Heart left ventricle (tissue), 13 donors: ENCODE data around the gene SLC1A4.

Source experiments
- CTCF ChIP-seq, 12 donors: fragments of 200-600 bp; sonication (generic) in 4 of 12; IDR thresholded peaks; one replicate each; pipeline versions ENCODE4 v1.5.0 to v1.8.0; 2018 to 2022; ENCODE audit warnings: antibody characterized with exemption in 12 of 12, mild to moderate bottlenecking in 5 of 12
- POLR2A ChIP-seq, 2 donors: fragments of 450-650 bp; IDR thresholded peaks; one replicate each; pipeline ENCODE4 v1.6.1; 2017; ENCODE audit warnings: antibody characterized with exemption in 2 of 2, mild to moderate bottlenecking in 2 of 2, moderate library complexity in 2 of 2
- donor health status: ischemic (EF 13 %, LVEDD 7.1; RV severe dilation, severe dysfunction).
- donor health status: DM: no; HTN: yes; CAD: no.
- donor health status: DM: no; HTN: no; CAD: no.
- donor health status: ischemic (EF 25% LVEDD 6.9; RV normal size, moderate dysfunction).
- donor health status: ischemic (EF 25% LVEDD 5.7; RV mildly dilated, moderate dysfunction).
- donor health status: ischemic (EF 35%, LVEDD 5.7; RV mildly dilated, moderate dysfunction).
- donor health status: nonischemic (EF 11% LVEDD 7.7; RV severe dilation, severe dysfunction).
- donor health status: DM: yes; HTN: yes; CAD: no.
- donor health status: PGD.
- donor health status: ischemic (EF 29% LVEDD 5.4; RV normal size, mild dysfunction).
- donor health status: nonischemic (EF 23%, LVEDD 6.1; RV moderate dilation, normal function).

GRCh38 chr2:64943387-64944150, 45.6 kb upstream of the SLC1A4 start:
- no peak for TF ChIP-seq CTCF (IDR thresholded peaks at IDR 0.05)
- TF ChIP-seq POLR2A (IDR thresholded peaks at IDR 0.05) = no peak
